ENCODE measurements around the gene ATP9A.

Gene ATP9A

GRCh38 chr20:51578145-51578459, 190.1 kb downstream of the ATP9A start:
- H3K4me3 ChIP-seq (ENCODE audit: low read depth, low read length) = no peak overlapping the region
- POLR2A ChIA-PET = no interaction called here
- no peak for DNase-seq (ENCODE audit: low read depth, low spot score)
- CTCF ChIA-PET = interaction anchor here (3.4 kb wide), 1 partner anchor 17 kb away, joined by 13 read pairs; no protein-coding TSS in a partner anchor
- no peak for TF ChIP-seq CTCF (IDR thresholded peaks at IDR 0.05; ENCODE audit: insufficient read depth, low read length, missing control alignments)

- no peak overlapping the region for H3K4me3 ChIP-seq (ENCODE audit: low read depth, low read length)
- no peak for TF ChIP-seq CTCF (IDR thresholded peaks at IDR 0.05; ENCODE audit: insufficient read depth, low read length, missing control alignments)
- DNase-seq (ENCODE audit: low read depth, low spot score) = no peak
- ChIA-PET CTCF (interaction anchor here (3.4 kb wide), 1 partner anchor 18 kb away, joined by 13 read pairs; no protein-coding TSS in a partner anchor), POLR2A (no interaction called here)
These were observed 190.6 kb downstream of the ATP9A start for GRCh38 chr20:51577432-51578144.

GRCh38 chr20:51575486-51575885, 192.7 kb downstream of the ATP9A start:
- ChIA-PET CTCF (interaction anchor here (1.3 to 3.4 kb wide), 4 partner anchors 9 to 189 kb away, joined by 4 to 13 read pairs (median 6); no protein-coding TSS in a partner anchor), POLR2A (no interaction called here)
- TF ChIP-seq CTCF (IDR thresholded peaks at IDR 0.05; ENCODE audit: insufficient read depth, low read length, missing control alignments) = no peak
- no peak overlapping the region for H3K4me3 ChIP-seq (ENCODE audit: low read depth, low read length)
- DNase-seq (ENCODE audit: low read depth, low spot score) = no peak

- POLR2A ChIA-PET = interaction anchor here (0.9 kb wide), 1 partner anchor 11 kb away, joined by 5 read pairs; no protein-coding TSS in a partner anchor
- CTCF ChIA-PET = interaction anchor here (0.6 to 3.4 kb wide), 6 partner anchors 10 to 188 kb away, joined by 3 to 13 read pairs (median 6); no protein-coding TSS in a partner anchor
- H3K4me3 ChIP-seq (ENCODE audit: low read depth, low read length) = no peak overlapping the region
These were observed 193.7 kb downstream of the ATP9A start for GRCh38 chr20:51574248-51575033.

GRCh38 chr20:51573576-51574243, 194.5 kb downstream of the ATP9A start:
- no peak for TF ChIP-seq CTCF (IDR thresholded peaks at IDR 0.05; ENCODE audit: insufficient read depth, low read length, missing control alignments)
- DNase-seq (ENCODE audit: low read depth, low spot score) = no peak
- ChIA-PET POLR2A (interaction anchor here (0.9 kb wide), 1 partner anchor 10 kb away, joined by 5 read pairs; no protein-coding TSS in a partner anchor), CTCF (interaction anchor here (0.7 to 2.0 kb wide), 3 partner anchors 21 to 201 kb away, joined by 3 to 8 read pairs (median 3); no protein-coding TSS in a partner anchor)
- no peak overlapping the region for H3K4me3 ChIP-seq (ENCODE audit: low read depth, low read length)

More at GRCh38 chr20:51574248-51575033, 193.7 kb downstream of the ATP9A start:
- DNase-seq (ENCODE audit: low read depth, low spot score) = no peak
- TF ChIP-seq CTCF (IDR thresholded peaks at IDR 0.05; ENCODE audit: insufficient read depth, low read length, missing control alignments) = no peak

- H3K4me3 ChIP-seq (ENCODE audit: low read depth, low read length) = no peak overlapping the region
- POLR2A ChIA-PET = no interaction called here
- CTCF ChIA-PET = no interaction called here
- DNase-seq (ENCODE audit: low read depth, low spot score) = no peak
- no peak for TF ChIP-seq CTCF (IDR thresholded peaks at IDR 0.05; ENCODE audit: insufficient read depth, low read length, missing control alignments)
These were observed 196.8 kb downstream of the ATP9A start for GRCh38 chr20:51571460-51571794.

Measured in AG04449 (cell line).